AG04450 (cell line): ENCODE measurements around the gene TRIM42. TPM values are rescaled to one million over a fixed set of nuclear protein-coding genes. Genes with fewer than 3 reads are reported as not detected.

ENCODE experiments used
- CTCF ChIA-PET: fragments of 300-600, 350-600 bp; formaldehyde crosslinking; extraction: SDS; loops from one replicate; lab custom pipeline; 2022; ENCODE audit warnings: antibody characterized with exemption, inconsistent platforms; lab: Charles Lee
- POLR2A ChIA-PET: fragments of 350-600 bp; formaldehyde crosslinking; extraction: SDS; loops from one replicate; lab custom pipeline; 2021; ENCODE audit warnings: antibody characterized with exemption, inconsistent platforms; lab: Yijun Ruan, JAX
- DNase-seq: peaks from one replicate; pipeline ENCODE4 v3.0.0-alpha.2; 2011; ENCODE audit warnings: low read depth, low spot score
- H3K27ac ChIP-seq: one replicate; pipeline ENCODE4 v1.5.1; 2012; ENCODE audit warnings: low read depth, low read length, control low read depth
- H3K27me3 ChIP-seq: one replicate; pipeline ENCODE4 v1.6.0; 2012; ENCODE audit warnings: low read length; ENCODE audit not compliant: control insufficient read depth, insufficient read depth
- H3K4me3 ChIP-seq: 2 replicates; pipeline ENCODE4 v1.5.1; 2011; ENCODE audit warnings: mild to moderate bottlenecking, low read depth, low read length, control low read depth
- H3K9me3 ChIP-seq: 2 replicates; pipeline ENCODE4 v1.5.1; 2012; ENCODE audit warnings: low read length; ENCODE audit not compliant: control insufficient read depth, insufficient read depth
- CTCF ChIP-seq: IDR thresholded peaks from 2 replicates; pipeline ENCODE4 v1.5.1; 2011; ENCODE audit warnings: low read depth, low read length, control low read depth, inconsistent platforms
- polyA plus RNA-seq: library from polyadenylated mRNA; depleted of rRNA; stranded (reverse); fragments of >200 nt; gene quantifications from 2 replicates; pipeline ENCODE4 v1.2.3, GENCODE V29; 2011

Gene TRIM42
- polyA plus RNA-seq, 1 experiment: not detected

- CTCF ChIA-PET: interaction anchor here (0.7 kb wide), 1 partner anchor 403 kb away, joined by 3 read pairs; no protein-coding TSS in a partner anchor
- Histone ChIP-seq H3K9me3 (no peaks in the 10 kb centered on the region), H3K27me3 (no peaks in the 10 kb centered on the region), H3K4me3 (no peak overlapping the region), H3K27ac (no peak overlapping the region)
- POLR2A ChIA-PET: no interaction called here
- TF ChIP-seq CTCF: no peak
- no peak for DNase-seq
Observed at GRCh38 chr3:140635276-140635675, 42.6 kb upstream of the TRIM42 start.

GRCh38 chr3:140636406-140637138, 41.3 kb upstream of the TRIM42 start:
- CTCF ChIA-PET: no interaction called here
- no peak for TF ChIP-seq CTCF
- no peak overlapping the region for H3K27ac ChIP-seq

DNA sequence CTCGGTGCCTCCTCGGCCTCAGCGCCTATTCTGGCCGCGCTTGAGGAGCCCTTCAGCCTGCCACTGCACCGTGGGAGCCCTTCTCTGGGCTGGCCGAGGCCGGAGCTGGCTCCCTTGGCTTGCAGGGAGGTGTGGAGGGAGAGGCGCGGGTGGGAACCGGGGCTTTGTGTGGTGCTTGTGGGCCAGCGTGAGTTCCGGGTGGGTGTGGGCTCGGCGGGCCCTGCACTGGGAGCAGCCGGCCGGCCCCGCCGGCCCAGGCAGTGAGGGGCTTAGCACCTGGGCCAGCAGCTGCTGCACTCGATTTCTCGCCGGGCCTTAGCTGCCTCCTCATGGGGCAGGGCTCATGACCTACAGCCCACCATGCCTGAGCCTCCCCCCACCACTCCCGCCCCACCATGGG, 26.6 kb upstream of the TRIM42 start:
- POLR2A ChIA-PET: no interaction called here
- H3K4me3 ChIP-seq: no peak overlapping the region
- H3K9me3 ChIP-seq: peaks cover 22% of the 10 kb centered on the region
- CTCF ChIA-PET: no interaction called here
- no peak overlapping the region for H3K27ac ChIP-seq
- no peak for DNase-seq
- no peak for TF ChIP-seq CTCF
- H3K27me3 ChIP-seq: no peaks in the 10 kb centered on the region

More at GRCh38 chr3:140636406-140637138, 41.3 kb upstream of the TRIM42 start:
- DNase-seq: no peak
- POLR2A ChIA-PET: no interaction called here
- Histone ChIP-seq H3K27me3 (no peaks in the 10 kb centered on the region), H3K9me3 (no peaks in the 10 kb centered on the region), H3K4me3 (no peak overlapping the region)

DNA sequence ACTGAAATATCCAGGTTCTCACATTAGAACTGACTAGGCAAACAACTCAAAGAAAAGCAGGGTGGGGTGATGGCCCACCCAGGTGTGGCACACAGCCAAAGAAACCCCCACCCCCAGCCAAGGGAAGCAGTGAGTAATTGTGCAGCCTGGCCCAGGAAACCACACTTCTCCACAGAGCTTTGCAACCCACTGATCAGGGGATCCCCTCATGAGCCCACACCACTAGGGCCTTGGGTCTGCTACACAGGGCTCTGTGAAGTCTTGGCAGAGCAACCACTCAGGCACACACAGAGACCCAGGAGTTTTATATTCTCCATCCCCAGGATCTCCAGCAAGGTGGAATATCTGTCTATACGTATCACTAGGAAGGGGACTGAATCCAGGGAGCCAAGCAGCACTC, 22.2 kb upstream of the TRIM42 start:
- Histone ChIP-seq H3K27ac (no peak overlapping the region), H3K4me3 (no peak overlapping the region), H3K9me3 (peaks cover 22% of the 10 kb centered on the region), H3K27me3 (no peaks in the 10 kb centered on the region)
- DNase-seq: no peak
- ChIA-PET POLR2A (no interaction called here), CTCF (no interaction called here)
- TF ChIP-seq CTCF: no peak

DNA sequence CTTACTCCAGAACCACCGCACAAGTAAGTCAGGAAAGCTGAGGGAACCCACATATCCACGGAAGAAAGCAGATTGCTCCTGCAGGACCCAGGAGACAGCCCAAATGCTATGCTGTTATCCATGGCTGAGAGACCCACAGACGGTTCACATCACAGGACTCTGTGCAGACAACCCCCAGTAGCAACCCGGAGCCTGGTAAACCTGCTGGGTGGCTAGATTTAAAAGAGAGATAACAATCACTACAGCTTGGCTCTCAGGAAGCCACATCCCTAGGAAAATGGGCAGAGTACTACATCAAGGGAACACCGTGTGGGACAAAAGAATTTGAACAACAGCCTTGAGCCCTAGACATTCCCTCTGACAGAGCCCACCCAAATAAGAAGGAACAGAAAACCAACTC, 13.8 kb upstream of the TRIM42 start:
- no peak for DNase-seq
- ChIA-PET POLR2A (no interaction called here), CTCF (no interaction called here)
- Histone ChIP-seq H3K4me3 (no peak overlapping the region), H3K9me3 (no peaks in the 10 kb centered on the region), H3K27ac (no peak overlapping the region), H3K27me3 (no peaks in the 10 kb centered on the region)
- no peak for TF ChIP-seq CTCF
